ENCODE results near the gene USH2A.

USH2A gene, protein sequence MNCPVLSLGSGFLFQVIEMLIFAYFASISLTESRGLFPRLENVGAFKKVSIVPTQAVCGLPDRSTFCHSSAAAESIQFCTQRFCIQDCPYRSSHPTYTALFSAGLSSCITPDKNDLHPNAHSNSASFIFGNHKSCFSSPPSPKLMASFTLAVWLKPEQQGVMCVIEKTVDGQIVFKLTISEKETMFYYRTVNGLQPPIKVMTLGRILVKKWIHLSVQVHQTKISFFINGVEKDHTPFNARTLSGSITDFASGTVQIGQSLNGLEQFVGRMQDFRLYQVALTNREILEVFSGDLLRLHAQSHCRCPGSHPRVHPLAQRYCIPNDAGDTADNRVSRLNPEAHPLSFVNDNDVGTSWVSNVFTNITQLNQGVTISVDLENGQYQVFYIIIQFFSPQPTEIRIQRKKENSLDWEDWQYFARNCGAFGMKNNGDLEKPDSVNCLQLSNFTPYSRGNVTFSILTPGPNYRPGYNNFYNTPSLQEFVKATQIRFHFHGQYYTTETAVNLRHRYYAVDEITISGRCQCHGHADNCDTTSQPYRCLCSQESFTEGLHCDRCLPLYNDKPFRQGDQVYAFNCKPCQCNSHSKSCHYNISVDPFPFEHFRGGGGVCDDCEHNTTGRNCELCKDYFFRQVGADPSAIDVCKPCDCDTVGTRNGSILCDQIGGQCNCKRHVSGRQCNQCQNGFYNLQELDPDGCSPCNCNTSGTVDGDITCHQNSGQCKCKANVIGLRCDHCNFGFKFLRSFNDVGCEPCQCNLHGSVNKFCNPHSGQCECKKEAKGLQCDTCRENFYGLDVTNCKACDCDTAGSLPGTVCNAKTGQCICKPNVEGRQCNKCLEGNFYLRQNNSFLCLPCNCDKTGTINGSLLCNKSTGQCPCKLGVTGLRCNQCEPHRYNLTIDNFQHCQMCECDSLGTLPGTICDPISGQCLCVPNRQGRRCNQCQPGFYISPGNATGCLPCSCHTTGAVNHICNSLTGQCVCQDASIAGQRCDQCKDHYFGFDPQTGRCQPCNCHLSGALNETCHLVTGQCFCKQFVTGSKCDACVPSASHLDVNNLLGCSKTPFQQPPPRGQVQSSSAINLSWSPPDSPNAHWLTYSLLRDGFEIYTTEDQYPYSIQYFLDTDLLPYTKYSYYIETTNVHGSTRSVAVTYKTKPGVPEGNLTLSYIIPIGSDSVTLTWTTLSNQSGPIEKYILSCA (N-terminal part only)

GRCh38 chr1:216422821-216423520 is at the start of gene USH2A:
USH2A (minus strand) TSS chr1:216423448; CDS start chr1:216422336, 1,112 bp downstream.
- no peak for DNase-seq

DNA sequence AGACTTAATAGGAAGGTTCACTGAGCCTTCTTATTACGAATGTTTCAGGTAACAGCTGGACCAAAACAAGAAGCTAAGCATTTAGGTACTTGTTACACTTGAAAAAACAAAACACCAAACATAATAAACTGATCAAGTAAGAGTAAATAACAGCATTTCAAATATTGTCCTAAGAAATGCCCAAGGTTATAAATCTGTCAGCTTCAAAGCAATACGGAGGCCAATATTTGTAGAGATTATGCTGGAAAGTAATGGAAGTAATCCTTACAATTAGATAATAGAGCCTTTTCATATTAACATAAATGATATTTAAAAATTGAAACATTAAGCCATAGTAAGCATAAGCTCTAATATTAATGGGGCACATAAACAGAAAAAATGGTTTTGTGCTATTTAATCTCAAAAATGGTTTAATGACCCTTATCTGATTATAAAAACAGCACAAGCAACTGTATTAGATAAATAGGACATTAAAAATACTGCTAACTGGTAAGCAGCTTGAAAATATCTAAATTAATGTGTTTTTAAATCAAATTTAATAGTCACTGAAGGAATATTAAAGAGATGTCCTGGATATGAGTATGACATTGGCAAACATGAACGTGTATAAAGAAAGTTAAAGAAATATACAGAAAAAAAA is 43.0 kb upstream of the USH2A start:
- DNase-seq: no peak

DNA sequence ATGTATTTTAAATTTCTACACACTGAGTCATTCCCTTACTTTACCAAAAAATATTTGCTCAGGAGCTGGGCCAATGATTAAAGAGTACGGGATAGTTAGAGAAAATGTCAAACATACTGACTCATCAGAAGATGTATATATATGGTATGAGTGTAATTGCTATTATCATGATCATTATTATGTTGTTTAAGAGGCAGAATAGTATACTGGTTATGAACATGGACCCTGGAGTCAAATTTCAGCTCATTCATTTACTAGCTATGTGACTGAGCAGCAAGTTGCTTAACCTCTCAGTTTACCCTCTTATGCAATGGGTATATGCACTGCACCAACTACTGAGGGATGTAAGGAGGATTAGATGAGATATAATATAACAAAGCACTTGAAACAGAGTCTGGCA is 41.2 kb upstream of the USH2A start:
- DNase-seq: no peak

DNA sequence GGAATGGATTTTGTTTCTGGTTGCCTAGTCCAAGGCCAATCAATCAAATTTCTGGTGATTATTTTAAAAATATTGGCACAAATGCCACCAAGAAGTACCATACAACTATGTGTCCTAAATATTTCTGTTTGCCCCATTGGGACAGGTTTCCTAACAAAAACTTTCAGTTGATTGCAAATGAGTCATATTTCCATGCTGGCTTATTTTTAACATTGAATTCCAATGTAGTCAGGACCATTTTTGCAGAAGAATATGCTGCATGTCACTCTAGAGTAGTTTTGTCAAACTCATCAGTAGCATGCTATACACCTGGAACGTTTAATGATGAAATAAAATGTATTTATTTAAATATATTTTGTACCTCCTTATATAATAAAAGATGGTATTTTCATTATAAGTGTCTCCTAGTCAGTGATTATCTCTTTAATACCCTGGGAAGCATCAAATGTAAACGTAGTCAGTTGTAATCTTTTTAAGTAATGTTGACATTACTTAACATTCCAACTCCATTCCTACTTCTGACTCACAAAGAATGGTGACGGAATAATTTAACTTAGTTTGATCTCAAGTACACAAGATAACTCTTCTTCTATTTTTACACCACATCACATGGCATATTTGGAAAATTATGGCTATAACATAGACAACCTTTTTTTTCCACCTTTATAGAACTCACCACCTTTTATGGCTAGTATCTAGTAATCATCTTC is 39.0 kb upstream of the USH2A start:
- no peak for DNase-seq

GRCh38 chr1:216461466-216461865 is 38.2 kb upstream of the USH2A start:
- DNase-seq: no peak

DNA sequence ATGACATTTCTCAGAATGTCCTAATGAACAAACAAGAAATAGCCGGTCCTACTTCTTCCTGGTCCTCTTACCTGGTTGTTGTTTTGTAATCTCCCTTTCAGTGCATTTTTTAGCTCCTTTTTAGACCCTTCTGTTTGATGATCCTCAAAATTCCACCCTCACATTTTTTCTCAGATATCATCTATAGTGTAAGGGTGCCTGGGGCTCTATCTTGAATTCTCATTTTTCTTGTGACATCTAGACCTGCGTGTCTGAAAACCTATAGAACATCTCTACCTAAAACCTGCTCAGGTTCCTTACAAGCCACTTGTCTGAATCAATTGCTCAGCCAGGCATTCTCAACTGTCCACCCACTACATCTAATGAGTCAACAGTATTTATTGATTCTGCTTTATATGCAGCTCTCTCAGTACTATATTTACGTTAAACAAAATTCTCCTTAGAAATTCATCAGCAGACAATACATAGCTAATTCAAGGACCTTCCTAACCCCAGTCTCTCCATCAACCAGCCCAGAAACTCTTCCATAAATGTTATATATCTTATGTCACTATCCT is 36.5 kb upstream of the USH2A start:
- no peak for DNase-seq

DNA sequence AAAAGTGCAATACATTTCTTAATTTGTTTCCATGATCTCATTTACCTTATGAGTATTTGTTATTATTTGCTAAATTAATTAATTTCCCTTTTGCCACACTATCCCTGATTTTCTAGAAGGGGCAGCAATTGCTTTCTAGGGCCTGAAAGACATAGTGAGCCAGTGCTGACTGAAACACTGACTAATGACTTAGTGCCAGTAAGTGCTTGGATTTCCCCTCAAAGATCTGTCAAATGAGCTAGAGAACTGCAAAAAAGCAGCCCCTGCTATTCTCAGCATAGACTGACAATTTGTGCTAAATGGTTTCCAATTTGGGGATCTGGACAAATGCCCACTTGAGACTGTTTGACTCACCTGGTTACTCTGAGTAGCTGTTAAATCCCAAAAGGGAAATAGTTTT is 35.6 kb upstream of the USH2A start:
- no peak for DNase-seq

- no peak for DNase-seq
Measured at GRCh38 chr1:216457356-216457755, 34.1 kb upstream of the USH2A start.

DNA sequence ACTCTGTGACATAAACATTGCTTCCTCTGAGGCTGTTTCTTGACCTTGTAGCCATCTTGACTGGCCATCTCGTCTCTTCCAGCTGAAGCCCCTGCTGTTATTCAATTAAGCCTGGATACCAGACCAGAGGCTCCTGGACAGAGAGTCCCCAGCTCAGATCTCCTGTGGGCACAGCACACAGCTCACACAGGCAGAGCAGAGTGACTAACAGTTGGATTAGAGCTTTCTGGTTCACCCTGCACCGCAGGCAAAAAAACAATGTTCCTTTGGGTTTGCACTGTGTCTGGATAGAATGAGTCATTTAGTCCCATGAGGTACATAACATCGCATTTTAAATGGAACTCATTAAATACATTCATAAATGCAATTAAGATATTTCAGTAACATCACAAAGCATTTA is 33.4 kb upstream of the USH2A start:
- DNase-seq: no peak

- no peak for DNase-seq
Measured at GRCh38 chr1:216453777-216454176, 30.5 kb upstream of the USH2A start.

GRCh38 chr1:216450227-216450626 is 27.0 kb upstream of the USH2A start:
- no peak for DNase-seq

GRCh38 chr1:216448011-216448510 is 24.8 kb upstream of the USH2A start:
- DNase-seq: no peak

DNA sequence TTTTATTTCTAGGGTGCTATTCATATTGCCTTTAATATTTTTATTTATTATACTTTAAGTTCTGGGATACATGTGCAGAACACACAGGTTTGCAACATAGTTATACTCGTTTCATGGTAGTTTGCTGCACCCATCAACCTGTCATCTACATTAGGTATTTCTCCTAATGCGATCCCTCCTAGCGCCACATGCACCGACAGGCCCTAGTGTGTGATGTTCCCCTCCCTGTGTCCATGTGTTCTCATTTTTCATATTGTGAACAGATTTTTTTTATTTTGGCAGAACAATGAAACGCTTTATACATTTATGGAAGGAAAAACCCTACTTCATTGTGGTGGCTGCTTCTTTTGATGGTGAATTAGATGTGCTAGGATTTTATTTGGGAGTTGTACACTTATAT is 14.4 kb upstream of the USH2A start:
- DNase-seq: no peak

- DNase-seq: no peak
Measured at GRCh38 chr1:216434232-216434631, 11.0 kb upstream of the USH2A start.

GRCh38 chr1:216433175-216433574 is 9.9 kb upstream of the USH2A start:
- no peak for DNase-seq

- no peak for DNase-seq
Measured at GRCh38 chr1:216430744-216431143, 7.5 kb upstream of the USH2A start.

GRCh38 chr1:216425577-216425976 is 2.3 kb upstream of the USH2A start:
- DNase-seq: no peak

DNA sequence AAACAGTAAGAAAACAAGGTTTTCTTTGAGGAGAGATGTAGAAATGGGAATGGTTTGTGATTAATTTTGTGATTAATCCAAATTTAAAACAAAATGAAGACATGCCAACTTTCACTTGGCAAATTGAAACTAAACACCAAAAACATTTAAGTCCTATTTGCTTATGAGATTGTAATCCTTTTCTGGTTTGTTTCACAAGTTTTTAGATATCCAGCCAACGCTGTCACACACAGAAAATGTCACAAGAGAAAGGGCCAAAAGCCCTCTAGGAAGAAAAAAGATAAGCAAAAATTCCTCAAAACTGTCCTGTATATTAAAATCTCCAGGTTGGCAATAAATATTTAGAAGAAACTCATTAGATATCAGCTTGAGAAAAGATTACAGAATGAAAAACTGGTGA is 2.5 kb downstream of the USH2A start:
- DNase-seq: no peak

DNA sequence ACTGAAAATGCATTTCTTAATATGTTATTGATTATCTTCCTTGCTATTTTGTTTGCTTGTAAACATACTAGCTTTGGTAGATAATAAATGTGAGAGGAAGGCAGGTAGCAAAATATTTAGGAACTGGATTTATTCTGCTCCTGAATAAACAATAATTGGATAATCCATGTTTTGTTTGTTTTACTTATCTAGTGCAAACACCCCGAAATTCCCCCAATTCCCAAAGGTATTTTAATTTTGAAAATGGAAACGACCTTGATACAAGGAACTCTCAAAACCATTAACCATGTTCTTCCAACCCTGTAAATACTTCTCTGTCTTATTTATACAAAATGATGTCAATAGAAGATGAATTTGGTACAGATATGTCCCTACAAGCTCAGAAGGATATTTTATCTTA is 3.0 kb downstream of the USH2A start:
- no peak for DNase-seq

DNA sequence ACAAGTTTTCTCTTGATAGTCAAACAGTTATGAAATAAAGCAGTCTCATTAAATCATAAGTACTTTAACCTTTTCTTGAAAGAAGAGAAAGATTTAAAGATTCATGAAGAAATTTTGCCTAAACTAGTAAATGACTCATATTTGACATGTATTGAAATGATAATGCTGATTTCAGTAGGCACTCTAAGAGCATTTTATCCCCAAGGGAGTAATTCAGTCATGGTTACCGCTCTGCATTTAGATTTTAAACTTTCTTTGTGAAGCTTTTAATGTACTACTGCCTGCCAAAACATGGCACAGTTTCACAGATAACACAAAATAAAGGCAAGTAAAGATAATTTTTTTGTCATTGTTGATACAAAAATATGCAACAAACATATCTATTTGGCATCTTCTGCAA is 6.8 kb downstream of the USH2A start:
- no peak for DNase-seq

DNA sequence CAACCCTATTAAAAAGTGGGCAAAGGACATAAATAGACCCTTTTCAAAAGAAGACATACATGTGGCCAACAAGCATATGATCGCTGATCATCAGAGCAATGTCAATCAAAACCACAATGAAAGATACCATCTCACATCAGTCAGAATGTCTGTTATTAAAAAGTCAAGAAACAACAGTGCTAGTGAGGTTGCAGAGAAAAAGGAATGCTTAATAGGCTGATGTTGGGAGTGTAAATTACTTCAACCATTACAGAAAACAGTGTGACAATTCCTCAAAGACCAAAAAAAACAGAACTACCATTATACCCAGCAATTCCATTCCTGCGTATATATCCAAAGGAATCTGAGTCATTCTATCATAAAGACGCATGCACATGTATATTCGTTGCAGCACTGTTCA is 13.2 kb downstream of the USH2A start:
- no peak for DNase-seq
